HEK293T (cell line): Measurements from ENCODE around the gene TBX3.
"Not testable (repeated sequence)": the region's sequence is repeated elsewhere in the genome, so short reads cannot be mapped to it uniquely, and the experiment has no call there.

ENCODE experiments used
- CTCF ChIA-PET: fragments of 350-600 bp; formaldehyde crosslinking; extraction: SDS; loops from one replicate; lab custom pipeline; 2021; ENCODE audit warnings: antibody characterized with exemption, inconsistent platforms; lab: Yijun Ruan, JAX
- POLR2A ChIA-PET: fragments of 350-600 bp; formaldehyde crosslinking; extraction: SDS; loops from one replicate; lab custom pipeline; 2020; ENCODE audit warnings: antibody characterized with exemption, inconsistent platforms; lab: Yijun Ruan, JAX
- DNase-seq: peaks from one replicate; pipeline ENCODE4 v3.0.0; 2012; ENCODE audit warnings: mixed read lengths; ENCODE audit errors: extremely low spot score
- ARNT ChIP-seq: fragments of 450-650 bp; IDR thresholded peaks from 2 replicates; pipeline ENCODE4 v1.6.1; 2017; ENCODE audit warnings: mild to moderate bottlenecking
- BHLHE40 ChIP-seq: fragments of 450-650 bp; IDR thresholded peaks from 2 replicates; pipeline ENCODE4 v1.6.1; 2016; ENCODE audit warnings: mild to moderate bottlenecking, moderate library complexity, borderline replicate concordance
- CTBP1 ChIP-seq: fragments of 450-650 bp; IDR thresholded peaks from 2 replicates; pipeline ENCODE4 v1.6.1; 2016; ENCODE audit warnings: borderline replicate concordance
- ELF4 ChIP-seq: fragments of 450-650 bp; IDR thresholded peaks from 2 replicates; pipeline ENCODE4 v1.6.1; 2017; ENCODE audit warnings: antibody characterized with exemption
- FOXA1 ChIP-seq: fragments of 450-650 bp; IDR thresholded peaks from 2 replicates; pipeline ENCODE4 v1.6.1; 2016; ENCODE audit warnings: mild to moderate bottlenecking
- FOXK2 ChIP-seq: fragments of 450-650 bp; IDR thresholded peaks from 2 replicates; pipeline ENCODE4 v1.6.1; 2016; ENCODE audit warnings: mild to moderate bottlenecking
- FOXM1 ChIP-seq: fragments of 450-650 bp; IDR thresholded peaks from 2 replicates; pipeline ENCODE4 v1.6.1; 2017; ENCODE audit warnings: mild to moderate bottlenecking, borderline replicate concordance
- HDGF ChIP-seq: fragments of 450-650 bp; IDR thresholded peaks from 2 replicates; pipeline ENCODE4 v1.6.1; 2017; ENCODE audit warnings: antibody characterized with exemption, borderline replicate concordance
- L3MBTL2 ChIP-seq: fragments of 450-650 bp; conservative IDR thresholded peaks from 2 replicates; pipeline ENCODE4 v1.6.1; 2016; ENCODE audit warnings: mild to moderate bottlenecking
- LEF1 ChIP-seq: fragments of 450-650 bp; IDR thresholded peaks from 2 replicates; pipeline ENCODE4 v1.6.1; 2017; ENCODE audit warnings: mild to moderate bottlenecking, borderline replicate concordance
- NFRKB ChIP-seq: fragments of 450-650 bp; IDR thresholded peaks from 2 replicates; pipeline ENCODE4 v1.6.1; 2016; ENCODE audit warnings: mild to moderate bottlenecking, moderate library complexity
- PKNOX1 ChIP-seq: fragments of 450-650 bp; IDR thresholded peaks from 2 replicates; pipeline ENCODE4 v1.6.1; 2016
- SP1 ChIP-seq: fragments of 450-650 bp; IDR thresholded peaks from 2 replicates; pipeline ENCODE4 v1.6.1; 2017
- SUZ12 ChIP-seq: fragments of 450-650 bp; IDR thresholded peaks from 2 replicates; pipeline ENCODE4 v1.6.1; 2016; ENCODE audit warnings: mild to moderate bottlenecking
- TARDBP ChIP-seq: fragments of 450-650 bp; IDR thresholded peaks from 2 replicates; pipeline ENCODE4 v1.6.1; 2016
- ZNF384 ChIP-seq: fragments of 450-650 bp; IDR thresholded peaks from 2 replicates; pipeline ENCODE4 v1.6.1; 2016

The TBX3 gene

GRCh38 chr12:114684098-114684869 lies at the start of gene TBX3:
Gene TBX3 (minus strand): TSS chr12:114684175. CDS start chr12:114683200, 975 bp downstream.
- POLR2A ChIA-PET: interaction anchor here (0.6 to 2.9 kb wide), 43 partner anchors 11 to 539 kb away, joined by 3 to 62 read pairs (median 4); no protein-coding TSS in a partner anchor
- DNase-seq: peak; percentile 83
- CTCF ChIA-PET: interaction anchor here (0.6 to 1.5 kb wide), 11 partner anchors 11 to 390 kb away, joined by 3 to 10 read pairs (median 3); no protein-coding TSS in a partner anchor
- TF ChIP-seq LEF1 (no peak), BHLHE40 (no peak), HDGF (no peak), ELF4 (peak; percentile 55; the same call in 1 of the 2 replicates), ZNF384 (no peak), L3MBTL2 (no peak), TARDBP (no peak), FOXM1 (no peak), FOXK2 (peak; percentile 98), NFRKB (no peak), ARNT (peak; percentile 91), PKNOX1 (peak; percentile 83), SP1 (no peak), SUZ12 (no peak), FOXA1 (no peak), CTBP1 (no peak)

- ChIA-PET CTCF (no interaction called here), POLR2A (no interaction called here)
- DNase-seq: no peak
- TF ChIP-seq SUZ12: no peak
- TF ChIP-seq FOXK2: no peak
- no peak for TF ChIP-seq ARNT
- TF ChIP-seq ELF4: no peak
- TF ChIP-seq TARDBP: no peak
- no peak for TF ChIP-seq LEF1
- no peak for TF ChIP-seq BHLHE40
- no peak for TF ChIP-seq NFRKB
- TF ChIP-seq FOXA1: no peak
- no peak for TF ChIP-seq CTBP1
- no peak for TF ChIP-seq HDGF
- TF ChIP-seq ZNF384: no peak
- TF ChIP-seq L3MBTL2: no peak
- TF ChIP-seq PKNOX1: no peak
- TF ChIP-seq FOXM1: no peak
- TF ChIP-seq SP1: no peak
Measured at GRCh38 chr12:114732426-114733030, 48.6 kb upstream of the TBX3 start.

GRCh38 chr12:114729731-114730130 lies 45.8 kb upstream of the TBX3 start:
- no peak for DNase-seq
- ChIA-PET POLR2A (interaction anchor here (1.7 kb wide), 1 partner anchor 45 kb away, joined by 5 read pairs; the partner anchor contains the start of gene TBX3), CTCF (no interaction called here)
- no peak for TF ChIP-seq FOXM1

- no peak for DNase-seq
- TF ChIP-seq SP1 (no peak), FOXM1 (no peak), SUZ12 (no peak), ZNF384 (no peak), TARDBP (no peak), PKNOX1 (no peak), FOXA1 (no peak), LEF1 (no peak), CTBP1 (no peak), HDGF (no peak), BHLHE40 (no peak), NFRKB (no peak), ARNT (no peak), FOXK2 (no peak), L3MBTL2 (no peak), ELF4 (no peak)
- CTCF ChIA-PET: interaction anchor here (0.9 kb wide), 1 partner anchor 43 kb away, joined by 3 read pairs; the partner anchor contains the start of gene TBX3
- POLR2A ChIA-PET: interaction anchor here (1.1 kb wide), 1 partner anchor 42 kb away, joined by 3 read pairs; the partner anchor contains the start of gene TBX3
Measured at GRCh38 chr12:114726092-114726710, 42.2 kb upstream of the TBX3 start.

- CTCF ChIA-PET, POLR2A ChIA-PET, DNase-seq: not testable (repeated sequence)
Measured at GRCh38 chr12:114722176-114722575, 38.2 kb upstream of the TBX3 start.

GRCh38 chr12:114721266-114721665 lies 37.3 kb upstream of the TBX3 start:
- no peak for DNase-seq
- TF ChIP-seq FOXK2 (no peak), LEF1 (no peak), PKNOX1 (no peak), TARDBP (no peak), L3MBTL2 (no peak), NFRKB (no peak), FOXM1 (no peak), ZNF384 (no peak), CTBP1 (no peak), BHLHE40 (no peak)
- CTCF ChIA-PET: interaction anchor here (0.6 kb wide), 1 partner anchor 38 kb away, joined by 3 read pairs; no protein-coding TSS in a partner anchor
- POLR2A ChIA-PET: no interaction called here
